ENCODE data around the gene DLK1. TPM values are rescaled to one million over a fixed set of nuclear protein-coding genes. Genes with fewer than 3 reads are reported as not detected.

The DLK1 gene
- total RNA-seq, 1 donor from 2014 or later: not detected

DNA sequence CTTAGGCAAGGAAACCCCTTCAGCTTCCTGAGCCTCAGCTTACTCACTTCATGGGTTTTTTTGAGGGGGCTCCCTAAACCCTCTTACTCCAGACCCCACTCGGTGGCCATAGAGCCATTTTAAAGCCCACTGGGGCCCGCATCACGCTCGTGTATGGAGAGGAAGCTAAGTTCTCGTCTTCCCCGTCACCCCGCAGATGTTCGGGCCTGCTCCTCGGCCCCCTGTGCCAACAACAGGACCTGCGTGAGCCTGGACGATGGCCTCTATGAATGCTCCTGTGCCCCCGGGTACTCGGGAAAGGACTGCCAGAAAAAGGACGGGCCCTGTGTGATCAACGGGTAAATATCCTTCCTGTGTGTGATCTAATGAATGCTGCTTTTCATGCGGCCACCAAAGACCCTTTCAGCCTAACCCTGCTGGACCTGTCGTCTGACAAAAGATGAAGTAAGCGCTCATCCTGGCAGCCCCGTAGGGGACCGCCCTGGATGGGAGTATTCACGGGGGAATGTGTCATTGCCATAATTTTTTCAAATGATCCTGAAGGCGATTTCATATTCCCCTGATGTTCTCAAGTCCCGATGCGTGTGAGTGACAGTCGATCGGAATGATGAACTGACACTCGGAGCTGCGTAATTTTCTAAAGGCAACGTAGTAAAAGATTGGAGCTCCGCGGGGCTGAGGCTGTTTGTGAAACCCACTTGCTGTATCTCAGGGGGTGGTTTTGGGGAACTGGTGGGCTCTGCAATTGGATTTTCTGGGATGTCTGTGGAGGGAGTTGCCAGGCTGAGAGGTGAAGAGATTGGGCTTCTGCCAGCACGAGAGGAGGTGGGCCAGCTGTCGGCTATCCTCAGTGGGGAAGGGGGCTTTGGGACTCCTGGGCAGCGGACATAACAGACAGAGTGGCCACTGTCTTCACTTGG, 5.4 kb downstream of the DLK1 start:
- Histone ChIP-seq H3K27me3 (ENCODE audit: control insufficient read depth, insufficient read depth, low read length) (peaks cover 25% of the 10 kb centered on the region), H3K36me3 (ENCODE audit: control insufficient read depth, insufficient read depth, low read length) (no peaks in the 10 kb centered on the region), H3K4me3 (ENCODE audit: low read depth, low read length) (no peak overlapping the region)
- FAIRE-seq (no peak), DNase-seq (ENCODE audit: low read depth) (no peak)
- TF ChIP-seq, protein P1, sequence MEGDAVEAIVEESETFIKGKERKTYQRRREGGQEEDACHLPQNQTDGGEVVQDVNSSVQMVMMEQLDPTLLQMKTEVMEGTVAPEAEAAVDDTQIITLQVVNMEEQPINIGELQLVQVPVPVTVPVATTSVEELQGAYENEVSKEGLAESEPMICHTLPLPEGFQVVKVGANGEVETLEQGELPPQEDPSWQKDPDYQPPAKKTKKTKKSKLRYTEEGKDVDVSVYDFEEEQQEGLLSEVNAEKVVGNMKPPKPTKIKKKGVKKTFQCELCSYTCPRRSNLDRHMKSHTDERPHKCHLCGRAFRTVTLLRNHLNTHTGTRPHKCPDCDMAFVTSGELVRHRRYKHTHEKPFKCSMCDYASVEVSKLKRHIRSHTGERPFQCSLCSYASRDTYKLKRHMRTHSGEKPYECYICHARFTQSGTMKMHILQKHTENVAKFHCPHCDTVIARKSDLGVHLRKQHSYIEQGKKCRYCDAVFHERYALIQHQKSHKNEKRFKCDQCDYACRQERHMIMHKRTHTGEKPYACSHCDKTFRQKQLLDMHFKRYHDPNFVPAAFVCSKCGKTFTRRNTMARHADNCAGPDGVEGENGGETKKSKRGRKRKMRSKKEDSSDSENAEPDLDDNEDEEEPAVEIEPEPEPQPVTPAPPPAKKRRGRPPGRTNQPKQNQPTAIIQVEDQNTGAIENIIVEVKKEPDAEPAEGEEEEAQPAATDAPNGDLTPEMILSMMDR (IDR thresholded peaks at IDR 0.05; ENCODE audit: insufficient read depth, low read length, severe bottlenecking): no peak

DNA sequence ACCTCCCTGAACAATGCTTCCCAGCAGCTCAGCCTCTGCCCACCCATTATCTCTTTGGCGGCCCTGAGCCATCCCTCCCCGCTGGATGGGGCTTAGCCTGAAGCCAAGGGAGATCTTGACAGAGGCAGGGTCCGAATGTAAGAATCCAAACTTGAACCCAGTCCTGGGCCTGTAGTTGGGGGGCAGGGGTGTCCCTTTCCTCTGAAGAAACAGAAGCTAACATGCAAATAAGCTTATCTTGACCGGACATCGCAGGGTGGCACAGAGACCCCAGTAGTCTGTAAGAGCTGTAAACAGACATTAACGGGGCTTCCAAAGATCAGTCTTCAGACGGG, 6.0 kb downstream of the DLK1 start:
- no peak for FAIRE-seq
- DNase-seq (ENCODE audit: low read depth): no peak
- H3K27me3 ChIP-seq (ENCODE audit: control insufficient read depth, insufficient read depth, low read length): peaks cover 19% of the 10 kb centered on the region
- no peaks in the 10 kb centered on the region for H3K36me3 ChIP-seq (ENCODE audit: control insufficient read depth, insufficient read depth, low read length)
- TF ChIP-seq, protein P1 (IDR thresholded peaks at IDR 0.05; ENCODE audit: insufficient read depth, low read length, severe bottlenecking): no peak
- no peak overlapping the region for H3K4me3 ChIP-seq (ENCODE audit: low read depth, low read length)

DNA sequence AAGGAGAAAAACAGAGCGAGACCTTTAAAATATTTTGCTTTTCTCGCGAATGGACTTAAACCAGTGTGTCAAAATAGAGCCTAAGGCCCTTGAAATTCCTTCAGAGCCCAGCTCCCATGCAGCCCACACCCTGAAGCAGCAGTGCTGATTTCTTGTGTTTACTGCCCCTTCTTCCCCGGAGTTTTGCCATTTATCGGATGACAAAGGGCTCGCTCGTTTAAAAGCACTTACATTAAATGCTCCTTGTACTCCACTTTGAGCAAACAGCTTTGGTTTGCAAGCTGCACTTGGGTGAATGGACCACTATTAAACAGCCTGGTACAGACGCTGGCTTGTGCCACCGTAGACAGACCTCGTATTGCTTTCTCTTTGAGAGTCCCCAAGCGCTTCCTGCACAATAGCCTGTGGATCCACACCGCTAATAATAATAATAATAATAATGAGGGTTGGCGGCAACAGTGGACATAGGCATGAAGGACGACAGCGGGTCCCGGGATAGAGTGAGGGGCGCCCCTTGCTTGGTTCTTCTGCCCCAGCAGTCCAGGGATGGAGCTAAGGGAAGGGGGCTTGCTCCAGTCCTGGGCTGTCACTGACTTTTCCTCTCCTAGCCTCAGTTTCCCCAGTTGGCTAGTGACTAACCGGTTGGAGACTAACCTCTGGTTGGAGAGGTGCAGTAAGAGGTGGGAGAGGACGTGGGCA, 6.6 kb downstream of the DLK1 start:
- TF ChIP-seq, protein P1 (IDR thresholded peaks at IDR 0.05; ENCODE audit: insufficient read depth, low read length, severe bottlenecking): no peak
- FAIRE-seq (no peak), DNase-seq (ENCODE audit: low read depth) (no peak)
- Histone ChIP-seq H3K4me3 (ENCODE audit: low read depth, low read length) (no peak overlapping the region), H3K36me3 (ENCODE audit: control insufficient read depth, insufficient read depth, low read length) (no peaks in the 10 kb centered on the region), H3K27me3 (ENCODE audit: control insufficient read depth, insufficient read depth, low read length) (peaks cover 13% of the 10 kb centered on the region)

GRCh38 chr14:100734031-100734990, 7.6 kb downstream of the DLK1 start:
- H3K4me3 ChIP-seq (ENCODE audit: low read depth, low read length): no peak overlapping the region
- TF ChIP-seq, protein P1 (IDR thresholded peaks at IDR 0.05; ENCODE audit: insufficient read depth, low read length, severe bottlenecking): no peak
- no peak for FAIRE-seq
- DNase-seq (ENCODE audit: low read depth): no peak
- peaks cover 10% of the 10 kb centered on the region for H3K27me3 ChIP-seq (ENCODE audit: control insufficient read depth, insufficient read depth, low read length)
- H3K36me3 ChIP-seq (ENCODE audit: control insufficient read depth, insufficient read depth, low read length): no peaks in the 10 kb centered on the region

- no peak overlapping the region for H3K4me3 ChIP-seq (ENCODE audit: low read depth, low read length)
- TF ChIP-seq, protein P1 (IDR thresholded peaks at IDR 0.05; ENCODE audit: insufficient read depth, low read length, severe bottlenecking): no peak
- FAIRE-seq (no peak), DNase-seq (ENCODE audit: low read depth) (no peak)
- no peaks in the 10 kb centered on the region for H3K36me3 ChIP-seq (ENCODE audit: control insufficient read depth, insufficient read depth, low read length)
- peaks cover 7% of the 10 kb centered on the region for H3K27me3 ChIP-seq (ENCODE audit: control insufficient read depth, insufficient read depth, low read length)
Observed at GRCh38 chr14:100735271-100735670, 8.6 kb downstream of the DLK1 start.
